HG02870 (cell line): ENCODE data around the gene DACT2.
"Not testable (repeated sequence)": the region's sequence is repeated elsewhere in the genome, so short reads cannot be mapped to it uniquely, and the experiment has no call there.

Source experiments
- ATAC-seq: cut with Tn5 transposase; IDR thresholded peaks from one replicate; pipeline ENCODE4 v1.9.1; 2021; ENCODE audit warnings: mild to moderate bottlenecking, moderate library complexity; ENCODE audit not compliant: unreplicated experiment

Gene DACT2

GRCh38 chr6:168319279-168320111, at the start of gene DACT2:
Gene DACT2 (minus strand): TSS chr6:168319777. CDS start chr6:168319633, 144 bp downstream.
- ATAC-seq, result no peak

GRCh38 chr6:168368936-168369335, 49.4 kb upstream of the DACT2 start:
- ATAC-seq, result no peak

DNA sequence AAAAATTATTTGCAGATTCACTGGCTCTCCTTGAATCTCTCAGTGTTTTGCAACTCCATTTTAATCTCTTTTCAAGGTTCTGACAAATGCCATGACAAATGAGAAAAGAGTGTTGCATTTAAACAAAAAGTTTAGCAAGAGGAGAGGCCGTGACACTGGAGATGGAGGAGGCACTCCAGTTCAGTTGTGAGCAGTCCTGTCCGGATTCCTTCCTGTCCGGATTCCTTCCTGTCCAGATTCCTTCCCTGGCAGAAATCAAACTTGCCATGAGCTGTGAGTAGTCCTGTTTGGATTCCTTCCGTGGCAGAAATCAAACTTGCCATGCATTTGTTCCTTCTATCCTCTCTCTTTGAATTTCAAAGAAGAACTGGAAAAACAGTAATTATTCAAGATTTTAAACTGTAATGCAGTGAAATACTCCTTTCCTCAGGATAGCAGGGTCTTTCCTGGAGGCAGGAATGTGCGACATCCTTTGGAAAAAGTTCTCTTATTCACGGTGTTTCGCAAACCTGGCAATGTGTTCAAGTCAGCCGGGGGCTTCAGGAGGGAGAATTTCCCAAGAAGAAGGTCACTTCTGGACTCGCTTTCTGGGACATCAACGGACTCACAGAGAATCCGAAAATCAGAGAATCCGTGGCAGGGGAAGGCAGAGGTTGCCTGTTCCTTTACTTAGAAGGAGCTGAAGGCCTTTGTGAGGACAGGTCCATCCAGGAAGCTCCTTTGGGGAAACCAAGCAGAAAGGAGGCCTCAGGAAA, 48.7 kb upstream of the DACT2 start:
- no peak for ATAC-seq

- ATAC-seq, result no peak
These were observed 47.7 kb upstream of the DACT2 start for GRCh38 chr6:168367285-168367751.

- ATAC-seq, result no peak
These were observed 46.9 kb upstream of the DACT2 start for GRCh38 chr6:168366473-168366872.

DNA sequence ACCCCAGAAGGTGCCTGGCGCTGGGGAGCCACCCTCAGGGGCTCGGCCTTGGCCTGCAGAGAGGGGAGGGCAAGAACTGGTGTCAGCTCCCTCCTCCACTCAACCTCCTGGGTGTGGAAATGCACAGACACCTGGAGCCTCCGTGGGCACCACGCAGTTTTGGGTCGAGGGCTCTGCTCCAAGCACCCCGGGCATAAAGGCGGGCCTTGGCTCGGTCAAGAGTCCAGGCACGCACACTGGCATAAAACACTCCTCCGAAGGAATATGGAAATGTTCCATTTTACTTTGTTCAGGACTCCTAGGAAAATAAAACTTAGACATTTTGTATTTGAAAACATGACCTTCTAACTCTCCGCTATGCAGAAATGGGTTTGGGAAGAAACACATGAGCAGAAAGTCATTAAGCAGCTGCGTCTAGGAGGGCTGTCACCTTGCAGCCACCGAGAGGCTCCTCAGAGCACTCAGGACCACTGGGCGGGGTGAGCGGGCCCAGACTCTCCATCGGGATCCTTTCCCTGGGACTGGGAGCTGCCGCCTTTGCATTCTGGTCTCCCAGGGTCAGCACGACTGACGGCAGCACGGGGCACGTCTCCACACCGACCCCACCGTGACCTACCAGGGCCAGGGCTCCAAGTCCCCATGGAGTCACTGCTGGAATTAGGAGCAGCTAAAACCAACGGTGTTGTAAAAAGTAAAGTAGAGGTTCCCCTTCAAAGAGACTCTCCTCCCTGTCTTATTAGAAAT, 46.0 kb upstream of the DACT2 start:
- no peak for ATAC-seq

- no peak for ATAC-seq
These were observed 45.3 kb upstream of the DACT2 start for GRCh38 chr6:168364793-168365421.

DNA sequence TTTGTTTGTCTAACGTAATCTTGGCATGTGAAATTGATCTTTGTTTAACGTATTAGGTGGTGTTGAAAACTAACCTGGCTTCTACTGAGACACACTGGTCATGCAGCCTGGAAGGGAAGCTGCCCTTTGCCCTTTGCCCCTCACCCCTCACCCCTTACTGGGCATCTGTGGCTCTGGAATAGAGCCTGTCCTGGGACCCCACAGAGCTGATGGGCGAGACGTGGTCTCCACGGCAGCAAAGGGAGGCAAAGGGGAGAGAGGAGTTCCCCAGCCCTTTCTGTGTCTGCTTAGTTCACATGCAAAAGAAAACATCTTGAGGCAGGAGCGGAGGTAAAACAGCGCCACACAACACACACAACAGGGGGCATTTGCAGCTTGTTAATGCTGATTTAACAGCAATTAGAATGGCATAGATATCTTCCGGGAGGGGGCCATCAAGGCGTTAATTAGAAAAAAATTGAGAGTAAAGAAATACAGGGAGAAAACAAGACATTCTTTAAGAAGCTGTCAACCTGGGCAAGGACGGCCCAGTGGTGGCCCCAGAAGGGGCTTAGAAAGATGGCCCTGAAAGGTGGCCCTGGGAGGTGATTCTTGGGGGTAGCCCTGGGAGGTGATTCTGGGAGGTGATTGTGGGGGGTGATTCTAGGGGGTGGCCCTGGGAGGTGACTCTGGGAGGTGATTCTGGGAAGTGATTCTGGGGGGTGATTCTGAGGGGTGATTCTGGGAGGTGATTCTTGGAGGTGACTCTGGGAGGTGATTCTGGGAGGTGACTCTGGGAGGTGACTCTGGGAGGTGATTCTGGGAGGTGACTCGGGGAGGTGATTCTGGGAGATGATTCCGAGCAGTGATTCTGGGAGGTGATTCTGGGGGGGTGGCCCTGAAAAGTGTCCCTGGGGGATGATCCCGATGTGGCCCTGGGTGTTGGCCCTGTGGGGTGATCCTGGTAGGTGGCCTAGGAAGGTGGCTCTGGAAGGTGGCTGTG, 44.5 kb upstream of the DACT2 start:
- no peak for ATAC-seq

DNA sequence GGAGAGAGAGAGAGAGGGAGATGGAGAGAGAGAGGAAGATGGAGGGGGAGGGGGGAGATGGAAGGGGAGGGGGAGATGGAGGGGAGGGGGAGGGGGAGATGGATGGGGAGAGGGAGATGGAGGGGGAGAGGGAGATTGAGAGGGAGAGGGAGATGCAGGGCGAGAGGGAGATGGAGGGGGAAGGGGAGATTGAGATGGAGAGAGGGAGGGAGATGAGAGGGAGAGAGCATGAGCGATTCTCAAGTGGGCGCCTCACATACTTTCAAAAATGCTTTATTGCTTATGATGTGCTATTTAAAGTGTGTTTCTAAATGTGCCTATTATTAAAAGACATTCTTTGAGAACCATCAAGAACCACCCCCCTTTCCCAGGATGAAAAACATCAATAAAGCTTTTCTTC, 43.7 kb upstream of the DACT2 start:
- no peak for ATAC-seq

GRCh38 chr6:168362276-168362990, 42.9 kb upstream of the DACT2 start:
- ATAC-seq, result no peak

DNA sequence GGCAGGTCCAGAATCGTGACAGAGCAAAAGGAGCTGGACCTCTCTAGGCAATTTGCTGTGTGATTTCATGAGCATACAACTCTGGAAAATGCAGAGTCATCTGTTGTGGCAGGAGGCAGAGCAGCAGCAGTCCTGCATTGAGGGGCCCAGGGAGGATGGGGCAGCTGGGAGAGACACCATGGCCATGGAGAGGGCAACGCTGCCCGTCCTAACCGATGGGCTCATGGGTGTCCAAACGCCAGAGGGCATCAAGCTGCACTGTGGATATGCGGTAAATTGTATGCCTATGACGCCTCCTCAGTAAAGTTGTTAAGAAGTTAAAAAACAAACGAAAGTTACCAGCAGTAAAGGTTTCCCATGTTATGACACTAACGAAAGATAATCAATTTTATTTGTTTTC, 42.2 kb upstream of the DACT2 start:
- no peak for ATAC-seq

DNA sequence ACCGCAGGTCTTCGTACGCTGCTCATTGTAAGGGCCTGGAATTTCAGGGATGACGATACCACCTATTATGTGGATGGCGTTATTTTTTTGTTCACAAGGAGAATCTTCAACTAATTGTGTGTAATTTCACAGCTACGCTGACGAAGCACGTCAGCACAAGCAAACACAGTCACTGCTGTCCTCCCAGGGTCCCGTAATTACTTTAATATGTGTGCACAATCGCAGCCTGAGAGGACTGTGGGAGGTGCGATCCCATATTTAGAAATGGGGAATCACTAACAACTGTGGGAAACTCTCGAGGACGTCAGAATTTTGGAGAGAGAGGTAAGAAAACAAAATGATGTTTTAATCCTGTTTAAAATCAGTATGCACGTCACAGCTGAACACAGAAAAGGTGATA, 40.2 kb upstream of the DACT2 start:
- no peak for ATAC-seq

GRCh38 chr6:168358842-168359420, 39.4 kb upstream of the DACT2 start:
- no peak for ATAC-seq

DNA sequence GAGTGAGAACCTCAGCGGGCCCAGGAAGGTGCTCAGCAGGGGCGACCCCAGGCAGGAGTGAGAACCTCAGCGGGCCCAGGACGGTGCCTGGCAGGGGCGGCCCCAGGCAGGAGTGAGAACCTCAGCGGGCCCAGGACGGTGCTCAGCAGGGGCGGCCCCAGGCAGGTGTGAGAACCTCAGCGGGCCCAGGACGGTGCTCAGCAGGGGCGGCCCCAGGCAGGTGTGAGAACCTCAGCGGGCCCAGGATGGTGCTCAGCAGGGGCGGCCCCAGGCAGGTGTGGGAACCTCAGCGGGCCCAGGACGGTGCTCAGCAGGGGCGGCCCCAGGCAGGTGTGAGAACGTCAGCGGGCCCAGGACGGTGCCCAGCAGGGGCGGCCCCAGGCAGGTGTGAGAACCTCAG, 37.3 kb upstream of the DACT2 start:
- ATAC-seq, result not testable (repeated sequence)

DNA sequence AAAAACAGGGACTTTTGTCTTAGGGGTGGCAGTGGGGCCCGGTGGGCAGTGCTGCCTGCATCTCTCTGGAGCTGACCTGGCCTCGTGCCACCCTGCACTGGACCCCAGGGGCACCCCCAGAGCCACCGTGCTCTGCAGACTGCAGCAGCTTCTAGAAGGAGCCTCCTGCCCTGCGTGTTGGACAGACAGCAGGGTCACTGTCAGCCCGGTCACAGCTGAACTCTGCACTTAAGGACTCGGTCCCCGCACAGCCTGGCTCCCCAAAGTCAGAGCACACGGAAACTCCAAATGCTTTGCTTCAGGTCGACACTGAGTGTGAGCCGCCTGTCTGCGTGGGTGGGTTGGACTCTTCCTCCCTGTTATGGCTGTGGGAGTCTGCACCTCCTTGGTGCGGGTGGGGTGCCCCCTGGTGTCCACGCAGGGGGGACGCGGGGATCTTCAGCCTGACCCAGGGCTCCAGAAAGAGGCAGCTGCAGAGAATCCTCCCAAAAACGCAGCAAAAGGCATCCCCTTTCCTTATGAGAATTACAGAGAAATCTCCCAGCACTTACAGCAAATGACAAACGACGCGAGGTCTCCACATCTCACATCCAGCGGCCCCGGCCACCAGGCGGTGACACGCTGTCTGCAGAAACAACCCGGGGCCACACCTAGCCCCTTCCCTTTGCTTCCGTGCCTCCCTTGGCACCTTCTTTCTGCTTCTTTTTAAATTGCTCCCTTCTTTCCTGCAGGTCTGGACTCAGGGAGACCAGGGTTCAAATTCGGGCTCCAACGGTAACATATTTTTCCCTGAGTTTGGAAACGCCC, 36.3 kb upstream of the DACT2 start:
- no peak for ATAC-seq

DNA sequence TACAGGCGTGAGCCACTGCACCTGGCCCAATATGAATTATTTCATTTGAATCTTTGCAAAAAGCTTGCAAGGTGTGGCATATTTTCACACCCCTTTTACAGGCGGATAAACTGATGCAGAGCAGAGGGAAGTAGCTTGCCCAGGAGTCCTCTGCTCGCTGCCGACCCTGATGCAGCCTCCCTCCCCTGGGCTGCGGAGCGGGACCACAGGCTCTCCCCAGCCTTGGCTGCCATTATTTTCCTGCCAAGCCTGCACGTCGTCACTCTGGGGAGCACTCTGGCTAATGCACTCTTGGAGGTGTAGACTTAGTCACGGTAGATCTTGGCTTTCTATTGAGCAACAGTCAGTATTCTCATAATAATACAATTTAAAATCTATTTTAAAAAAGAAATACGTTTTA, 34.8 kb upstream of the DACT2 start:
- no peak for ATAC-seq

GRCh38 chr6:168353041-168353440, 33.5 kb upstream of the DACT2 start:
- ATAC-seq, result no peak

GRCh38 chr6:168352096-168352495, 32.5 kb upstream of the DACT2 start:
- no peak for ATAC-seq
